ENCODE data around the gene HSPA6.
"Not testable (repeated sequence)": the region's sequence is repeated elsewhere in the genome, so short reads cannot be mapped to it uniquely, and the experiment has no call there.

HSPA6 gene

DNA sequence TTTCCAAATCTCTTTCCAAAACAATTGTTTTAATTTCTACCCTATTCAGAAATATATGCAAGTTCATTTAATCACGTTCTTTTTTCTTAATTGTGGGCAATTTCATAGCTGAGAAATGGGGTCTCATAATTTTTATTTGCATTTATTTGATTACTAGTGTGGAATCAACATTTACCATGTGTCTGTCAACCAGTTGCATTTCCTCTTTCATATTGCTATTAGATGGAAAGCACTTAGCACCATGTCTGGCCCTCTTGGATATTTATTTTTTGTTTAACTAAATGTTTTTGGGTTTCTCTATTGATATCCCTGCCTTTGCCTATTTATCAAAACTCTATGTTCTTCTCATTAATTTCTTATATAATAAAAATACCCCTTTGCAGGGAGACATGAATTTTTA is 39.2 kb downstream of the HSPA6 start:
- not testable (repeated sequence) for DNase-seq

DNA sequence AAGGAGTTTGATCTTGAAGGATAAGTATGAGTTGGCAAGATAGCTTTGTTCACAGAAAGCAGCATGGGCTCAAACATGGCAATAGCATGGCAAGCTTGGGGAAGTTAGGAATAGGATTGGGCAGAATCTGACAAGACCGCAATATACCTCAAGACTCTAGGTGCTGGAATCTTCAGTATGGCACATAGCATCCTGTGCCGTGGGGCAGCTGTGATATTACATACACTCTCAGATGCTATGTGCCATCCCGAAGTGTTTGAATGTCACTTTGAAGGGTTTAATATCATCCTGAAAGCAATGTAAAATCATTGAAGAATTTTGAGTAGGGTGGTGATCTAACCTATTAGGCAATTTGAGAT is 42.2 kb downstream of the HSPA6 start:
- not testable (repeated sequence) for DNase-seq

DNA sequence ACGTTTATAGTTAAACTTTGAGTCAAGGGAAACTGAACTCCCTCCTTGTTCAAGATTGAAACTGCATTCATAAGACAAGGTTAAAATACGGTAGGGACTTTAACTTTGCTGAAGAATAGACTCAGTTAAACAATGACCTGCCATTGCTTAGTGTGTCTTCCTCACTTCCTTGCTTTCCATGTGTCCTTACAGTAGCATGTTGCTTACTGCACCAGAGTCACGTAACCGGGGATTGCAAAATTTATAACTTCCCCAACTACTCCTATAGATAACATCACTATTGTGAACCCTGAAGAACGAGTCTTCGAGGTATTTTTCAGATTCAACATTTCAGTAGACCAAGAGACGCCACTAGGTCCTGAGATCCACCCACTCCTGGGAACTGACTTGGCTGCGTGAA is 47.4 kb downstream of the HSPA6 start:
- DNase-seq = not testable (repeated sequence)
